ENCODE measurements around the gene SERTAD4. TPM values are rescaled to one million over a fixed set of nuclear protein-coding genes. Genes with fewer than 3 reads are reported as not detected.

SERTAD4 gene
- total RNA-seq, 1 donor from 2014 or later: 47.2 TPM

DNA sequence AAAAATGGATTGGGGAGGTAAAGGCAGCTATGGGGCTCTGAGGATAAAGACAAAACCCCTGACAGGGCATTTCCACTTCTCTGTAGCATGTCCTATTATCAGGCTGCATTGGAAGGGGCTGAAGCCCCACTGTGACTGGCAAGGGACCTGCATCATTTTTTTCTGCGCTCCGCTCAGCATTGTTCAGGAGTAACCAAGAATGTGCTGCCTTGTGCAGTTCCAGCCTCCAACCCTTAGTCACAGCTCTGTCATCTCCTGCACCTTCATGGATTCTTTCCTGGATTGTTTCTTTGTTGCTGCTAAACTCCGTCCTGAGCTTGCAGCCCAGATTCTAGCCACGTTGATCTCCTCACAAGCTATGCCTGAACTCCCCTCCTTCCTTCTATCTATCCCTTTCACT, 37.4 kb downstream of the SERTAD4 start:
- H3K4me3 Mint-ChIP-seq (ENCODE audit: unreplicated experiment): no peak overlapping the region
- no peaks in the 10 kb centered on the region for H3K27me3 Mint-ChIP-seq (ENCODE audit: unreplicated experiment)
- no peak for DNase-seq (ENCODE audit: extremely low spot score, unreplicated experiment)
- TF ChIP-seq, protein P1, sequence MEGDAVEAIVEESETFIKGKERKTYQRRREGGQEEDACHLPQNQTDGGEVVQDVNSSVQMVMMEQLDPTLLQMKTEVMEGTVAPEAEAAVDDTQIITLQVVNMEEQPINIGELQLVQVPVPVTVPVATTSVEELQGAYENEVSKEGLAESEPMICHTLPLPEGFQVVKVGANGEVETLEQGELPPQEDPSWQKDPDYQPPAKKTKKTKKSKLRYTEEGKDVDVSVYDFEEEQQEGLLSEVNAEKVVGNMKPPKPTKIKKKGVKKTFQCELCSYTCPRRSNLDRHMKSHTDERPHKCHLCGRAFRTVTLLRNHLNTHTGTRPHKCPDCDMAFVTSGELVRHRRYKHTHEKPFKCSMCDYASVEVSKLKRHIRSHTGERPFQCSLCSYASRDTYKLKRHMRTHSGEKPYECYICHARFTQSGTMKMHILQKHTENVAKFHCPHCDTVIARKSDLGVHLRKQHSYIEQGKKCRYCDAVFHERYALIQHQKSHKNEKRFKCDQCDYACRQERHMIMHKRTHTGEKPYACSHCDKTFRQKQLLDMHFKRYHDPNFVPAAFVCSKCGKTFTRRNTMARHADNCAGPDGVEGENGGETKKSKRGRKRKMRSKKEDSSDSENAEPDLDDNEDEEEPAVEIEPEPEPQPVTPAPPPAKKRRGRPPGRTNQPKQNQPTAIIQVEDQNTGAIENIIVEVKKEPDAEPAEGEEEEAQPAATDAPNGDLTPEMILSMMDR (IDR thresholded peaks at IDR 0.05): no peak
- H3K9me3 Mint-ChIP-seq (ENCODE audit: unreplicated experiment): no peaks in the 10 kb centered on the region
- peaks cover 20% of the 10 kb centered on the region for H3K4me1 Mint-ChIP-seq (ENCODE audit: unreplicated experiment)
- no peak overlapping the region for H3K27ac Mint-ChIP-seq (ENCODE audit: unreplicated experiment)
- no peaks in the 10 kb centered on the region for H3K36me3 Mint-ChIP-seq (ENCODE audit: unreplicated experiment)

DNA sequence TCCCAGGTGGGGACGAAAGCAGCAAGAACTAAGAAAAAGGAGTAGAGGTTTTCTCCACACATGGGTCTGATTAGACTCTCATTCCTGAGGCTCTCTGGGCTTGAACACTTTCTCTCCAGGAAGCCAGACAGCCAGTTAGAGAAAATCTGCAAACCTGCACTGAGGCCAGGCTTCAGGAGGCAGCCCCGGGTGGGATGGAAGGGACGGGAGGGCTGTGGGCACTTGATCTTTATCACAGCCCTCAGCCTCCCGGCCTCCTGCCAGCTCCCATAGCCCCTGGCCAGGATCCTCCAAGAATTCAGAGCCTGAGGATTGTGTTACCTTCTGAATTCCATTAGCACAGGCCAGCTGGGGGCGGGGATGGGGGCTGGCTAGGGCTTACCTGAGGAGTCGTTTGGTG, 40.1 kb downstream of the SERTAD4 start:
- H3K9me3 Mint-ChIP-seq (ENCODE audit: unreplicated experiment): no peaks in the 10 kb centered on the region
- peaks cover 18% of the 10 kb centered on the region for H3K4me1 Mint-ChIP-seq (ENCODE audit: unreplicated experiment)
- peak overlapping the region; percentile 67 for H3K27ac Mint-ChIP-seq (ENCODE audit: unreplicated experiment)
- TF ChIP-seq, protein P1 (IDR thresholded peaks at IDR 0.05): no peak
- no peaks in the 10 kb centered on the region for H3K27me3 Mint-ChIP-seq (ENCODE audit: unreplicated experiment)
- H3K4me3 Mint-ChIP-seq (ENCODE audit: unreplicated experiment): no peak overlapping the region
- H3K36me3 Mint-ChIP-seq (ENCODE audit: unreplicated experiment): no peaks in the 10 kb centered on the region
- no peak for DNase-seq (ENCODE audit: extremely low spot score, unreplicated experiment)

DNA sequence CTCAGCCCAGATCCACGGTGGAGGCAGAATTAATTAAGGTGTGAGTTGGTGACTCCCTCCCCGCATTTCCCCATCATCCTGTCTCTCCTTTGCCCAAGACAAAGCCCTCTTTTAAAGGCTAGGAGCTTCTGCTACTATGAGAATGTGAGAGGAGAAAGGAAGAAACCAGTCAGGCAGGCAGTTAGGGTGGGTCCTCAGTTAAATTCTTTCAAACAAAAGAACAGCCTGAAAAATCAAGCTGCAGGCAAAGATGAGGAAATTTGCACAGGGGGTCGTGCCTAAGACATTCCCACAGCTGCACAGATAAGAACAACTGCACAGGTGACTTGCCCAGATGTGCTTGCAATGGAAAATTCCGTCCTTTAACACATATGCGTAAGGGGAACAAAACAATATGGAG, 47.6 kb downstream of the SERTAD4 start:
- H3K4me3 Mint-ChIP-seq (ENCODE audit: unreplicated experiment): no peak overlapping the region
- TF ChIP-seq, protein P1 (IDR thresholded peaks at IDR 0.05): no peak
- peaks cover 6% of the 10 kb centered on the region for H3K4me1 Mint-ChIP-seq (ENCODE audit: unreplicated experiment)
- peaks cover 6% of the 10 kb centered on the region for H3K36me3 Mint-ChIP-seq (ENCODE audit: unreplicated experiment)
- peaks cover 17% of the 10 kb centered on the region for H3K9me3 Mint-ChIP-seq (ENCODE audit: unreplicated experiment)
- peaks cover 5% of the 10 kb centered on the region for H3K27me3 Mint-ChIP-seq (ENCODE audit: unreplicated experiment)
- H3K27ac Mint-ChIP-seq (ENCODE audit: unreplicated experiment): no peak overlapping the region
- DNase-seq (ENCODE audit: extremely low spot score, unreplicated experiment): no peak

DNA sequence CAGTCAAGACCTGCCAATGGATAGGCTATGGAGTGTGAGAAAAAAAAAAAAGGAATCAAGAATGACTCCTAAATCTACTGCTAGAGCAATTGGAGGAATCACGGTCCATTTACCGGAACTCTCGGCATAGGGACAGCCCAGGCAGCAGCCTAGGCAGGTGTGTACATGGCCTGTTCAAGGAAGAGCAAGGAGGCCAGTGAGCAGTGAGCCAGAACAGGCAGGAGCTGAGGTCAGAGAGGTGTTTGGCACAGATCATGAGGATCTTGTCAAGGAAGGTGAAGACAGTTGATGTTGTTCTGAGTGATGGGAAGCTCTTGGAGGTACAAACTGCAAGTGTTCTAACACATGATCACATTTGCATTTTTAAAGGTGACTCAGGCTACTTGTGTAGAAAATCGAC, 55.5 kb downstream of the SERTAD4 start:
- H3K4me3 Mint-ChIP-seq (ENCODE audit: unreplicated experiment): no peak overlapping the region
- peaks cover 36% of the 10 kb centered on the region for H3K4me1 Mint-ChIP-seq (ENCODE audit: unreplicated experiment)
- TF ChIP-seq, protein P1 (IDR thresholded peaks at IDR 0.05): no peak
- H3K9me3 Mint-ChIP-seq (ENCODE audit: unreplicated experiment): no peaks in the 10 kb centered on the region
- no peak overlapping the region for H3K27ac Mint-ChIP-seq (ENCODE audit: unreplicated experiment)
- H3K27me3 Mint-ChIP-seq (ENCODE audit: unreplicated experiment): peaks cover 5% of the 10 kb centered on the region
- H3K36me3 Mint-ChIP-seq (ENCODE audit: unreplicated experiment): peaks cover 2% of the 10 kb centered on the region
- DNase-seq (ENCODE audit: extremely low spot score, unreplicated experiment): no peak

DNA sequence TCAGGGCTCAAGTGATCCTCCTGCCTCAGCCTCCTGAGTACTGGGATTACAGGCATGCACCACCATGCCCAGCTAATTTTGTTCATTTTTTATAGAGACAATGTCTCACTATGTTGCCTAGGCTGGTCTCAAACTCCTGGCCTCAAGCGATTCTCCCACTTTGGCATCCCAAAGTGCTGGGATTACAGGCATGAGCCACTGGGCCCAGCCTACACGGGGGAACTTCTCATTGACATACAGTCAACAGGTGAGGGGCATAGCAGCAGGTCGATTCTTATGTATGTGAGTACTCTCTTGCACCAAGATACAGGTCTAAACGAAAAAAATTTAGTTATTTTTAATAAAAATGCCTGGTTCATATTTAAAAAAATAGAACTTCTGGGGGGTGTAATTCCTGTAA, 56.7 kb downstream of the SERTAD4 start:
- H3K4me3 Mint-ChIP-seq (ENCODE audit: unreplicated experiment): no peak overlapping the region

More for the DNA sequence above, 56.7 kb downstream of the SERTAD4 start:
- Mint-ChIP-seq H3K9me3 (ENCODE audit: unreplicated experiment) (no peaks in the 10 kb centered on the region), H3K4me1 (ENCODE audit: unreplicated experiment) (peaks cover 45% of the 10 kb centered on the region), H3K27me3 (ENCODE audit: unreplicated experiment) (peaks cover 3% of the 10 kb centered on the region), H3K36me3 (ENCODE audit: unreplicated experiment) (peaks cover 2% of the 10 kb centered on the region), H3K27ac (ENCODE audit: unreplicated experiment) (no peak overlapping the region)
- TF ChIP-seq, protein P1 (IDR thresholded peaks at IDR 0.05): no peak
- no peak for DNase-seq (ENCODE audit: extremely low spot score, unreplicated experiment)

All from osteocyte (in vitro differentiated cells).